ENCODE results near the gene ZBTB17. TPM values are rescaled to one million over a fixed set of nuclear protein-coding genes. Genes with fewer than 3 reads are reported as not detected.

ZBTB17 gene
- total RNA-seq, 1 experiment from 2014 or later: 50.3 TPM

DNA sequence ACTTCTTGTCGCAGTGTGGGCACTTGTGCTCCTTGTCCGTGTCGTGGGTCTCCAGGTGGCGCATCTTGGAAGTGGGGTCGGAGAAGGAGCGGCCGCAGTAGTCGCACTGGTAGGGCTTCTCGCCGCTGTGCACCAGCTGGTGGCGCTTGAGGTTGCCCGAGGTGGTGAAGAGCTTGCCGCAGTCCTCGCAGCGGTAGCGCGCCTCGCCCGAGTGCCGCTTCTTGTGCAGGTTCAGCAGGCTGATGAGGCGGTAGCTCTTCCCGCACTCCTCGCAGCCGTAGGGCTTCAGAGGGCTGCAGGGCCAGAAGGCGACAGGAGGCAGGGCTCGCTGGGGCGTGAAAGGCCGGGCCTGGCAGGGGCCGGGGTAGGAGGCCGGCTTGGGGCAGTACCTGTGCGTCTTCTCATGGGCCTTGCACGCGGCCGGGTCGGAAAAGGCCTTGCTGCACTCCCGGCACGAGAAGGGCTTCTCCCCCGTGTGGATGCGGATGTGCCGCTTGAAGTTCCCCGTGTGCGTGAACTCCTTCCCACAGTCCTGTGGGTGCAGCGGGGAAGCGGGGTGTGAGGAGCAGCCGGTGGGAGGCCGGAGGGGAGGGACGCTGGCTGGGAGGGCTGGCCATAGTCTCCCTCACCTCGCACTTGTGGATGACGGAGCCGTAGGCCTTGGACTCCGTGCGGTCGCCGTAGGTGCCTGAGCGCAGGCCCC, 31.4 kb downstream of the ZBTB17 start:
- H3K4me1 ChIP-seq (ENCODE audit: insufficient read depth, low read length, poor library complexity, severe bottlenecking): peaks cover 10% of the 10 kb centered on the region
- intact Hi-C loops (cut with micrococcal nuclease; ENCODE audit: unreplicated experiment): loop anchor here (5.0 kb wide), 1 partner anchor 142 kb away; no protein-coding TSS in a partner anchor
- H3K27ac ChIP-seq (ENCODE audit: low read depth, low read length, poor library complexity, severe bottlenecking): no peak overlapping the region
- peaks cover 73% of the 10 kb centered on the region for H3K36me3 ChIP-seq (ENCODE audit: insufficient read depth, low read length, poor library complexity, severe bottlenecking)
- CTCF ChIA-PET: interaction anchor here (0.5 kb wide), 1 partner anchor 153 kb away, joined by 4 read pairs; no protein-coding TSS in a partner anchor
- H3K27me3 ChIP-seq (replicated peaks; ENCODE audit: insufficient read depth, low read depth, low read length, poor library complexity): no peaks in the 10 kb centered on the region
- POLR2A ChIA-PET (ENCODE audit: low non-redundant PET): no interaction called here
- TF ChIP-seq, protein P1, sequence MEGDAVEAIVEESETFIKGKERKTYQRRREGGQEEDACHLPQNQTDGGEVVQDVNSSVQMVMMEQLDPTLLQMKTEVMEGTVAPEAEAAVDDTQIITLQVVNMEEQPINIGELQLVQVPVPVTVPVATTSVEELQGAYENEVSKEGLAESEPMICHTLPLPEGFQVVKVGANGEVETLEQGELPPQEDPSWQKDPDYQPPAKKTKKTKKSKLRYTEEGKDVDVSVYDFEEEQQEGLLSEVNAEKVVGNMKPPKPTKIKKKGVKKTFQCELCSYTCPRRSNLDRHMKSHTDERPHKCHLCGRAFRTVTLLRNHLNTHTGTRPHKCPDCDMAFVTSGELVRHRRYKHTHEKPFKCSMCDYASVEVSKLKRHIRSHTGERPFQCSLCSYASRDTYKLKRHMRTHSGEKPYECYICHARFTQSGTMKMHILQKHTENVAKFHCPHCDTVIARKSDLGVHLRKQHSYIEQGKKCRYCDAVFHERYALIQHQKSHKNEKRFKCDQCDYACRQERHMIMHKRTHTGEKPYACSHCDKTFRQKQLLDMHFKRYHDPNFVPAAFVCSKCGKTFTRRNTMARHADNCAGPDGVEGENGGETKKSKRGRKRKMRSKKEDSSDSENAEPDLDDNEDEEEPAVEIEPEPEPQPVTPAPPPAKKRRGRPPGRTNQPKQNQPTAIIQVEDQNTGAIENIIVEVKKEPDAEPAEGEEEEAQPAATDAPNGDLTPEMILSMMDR (conservative IDR thresholded peaks at IDR 0.05; ENCODE audit: low read depth, low read length): no peak
- no peak for TF ChIP-seq EZH2 (IDR thresholded peaks at IDR 0.05; ENCODE audit: borderline replicate concordance, low read depth, low read length, poor library complexity, severe bottlenecking)
- H3K9me3 ChIP-seq (ENCODE audit: low read depth, low read length, poor library complexity, severe bottlenecking): no peaks in the 10 kb centered on the region
- H3K4me3 ChIP-seq (ENCODE audit: low read depth, low read length, poor library complexity, severe bottlenecking): no peak overlapping the region
- no peak for DNase-seq (ENCODE audit: low spot score)
- BruUV-seq (replicated peaks): TSS peak; percentile 25

DNA sequence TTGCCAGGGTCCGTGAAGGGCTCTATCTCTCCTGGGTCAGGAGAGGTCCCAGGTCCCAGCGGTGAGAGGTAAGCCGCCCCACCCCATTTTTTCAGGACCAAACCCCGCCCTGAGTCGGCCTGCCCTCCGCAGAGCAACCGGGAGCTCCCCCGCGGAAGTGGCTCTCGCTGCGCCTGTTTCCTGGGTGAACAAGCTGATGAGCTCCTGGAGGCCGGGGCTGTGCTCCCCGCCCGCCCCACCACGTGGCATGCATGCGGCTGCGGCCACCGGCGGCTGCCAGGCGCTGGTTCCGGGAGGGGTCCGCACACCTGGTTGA, 32.0 kb downstream of the ZBTB17 start:
- CTCF ChIA-PET: no interaction called here
- BruUV-seq (replicated peaks): no TSS peak
- H3K36me3 ChIP-seq (ENCODE audit: insufficient read depth, low read length, poor library complexity, severe bottlenecking): peaks cover 78% of the 10 kb centered on the region
- no peaks in the 10 kb centered on the region for H3K27me3 ChIP-seq (replicated peaks; ENCODE audit: insufficient read depth, low read depth, low read length, poor library complexity)
- no peak overlapping the region for H3K27ac ChIP-seq (ENCODE audit: low read depth, low read length, poor library complexity, severe bottlenecking)
- DNase-seq (ENCODE audit: low spot score): no peak
- no peak overlapping the region for H3K4me3 ChIP-seq (ENCODE audit: low read depth, low read length, poor library complexity, severe bottlenecking)
- intact Hi-C loops (cut with micrococcal nuclease; ENCODE audit: unreplicated experiment): no loop called here
- peaks cover 5% of the 10 kb centered on the region for H3K4me1 ChIP-seq (ENCODE audit: insufficient read depth, low read length, poor library complexity, severe bottlenecking)
- H3K9me3 ChIP-seq (ENCODE audit: low read depth, low read length, poor library complexity, severe bottlenecking): no peaks in the 10 kb centered on the region
- no peak for TF ChIP-seq EZH2 (IDR thresholded peaks at IDR 0.05; ENCODE audit: borderline replicate concordance, low read depth, low read length, poor library complexity, severe bottlenecking)
- TF ChIP-seq, protein P1 (conservative IDR thresholded peaks at IDR 0.05; ENCODE audit: low read depth, low read length): no peak
- POLR2A ChIA-PET (ENCODE audit: low non-redundant PET): no interaction called here

DNA sequence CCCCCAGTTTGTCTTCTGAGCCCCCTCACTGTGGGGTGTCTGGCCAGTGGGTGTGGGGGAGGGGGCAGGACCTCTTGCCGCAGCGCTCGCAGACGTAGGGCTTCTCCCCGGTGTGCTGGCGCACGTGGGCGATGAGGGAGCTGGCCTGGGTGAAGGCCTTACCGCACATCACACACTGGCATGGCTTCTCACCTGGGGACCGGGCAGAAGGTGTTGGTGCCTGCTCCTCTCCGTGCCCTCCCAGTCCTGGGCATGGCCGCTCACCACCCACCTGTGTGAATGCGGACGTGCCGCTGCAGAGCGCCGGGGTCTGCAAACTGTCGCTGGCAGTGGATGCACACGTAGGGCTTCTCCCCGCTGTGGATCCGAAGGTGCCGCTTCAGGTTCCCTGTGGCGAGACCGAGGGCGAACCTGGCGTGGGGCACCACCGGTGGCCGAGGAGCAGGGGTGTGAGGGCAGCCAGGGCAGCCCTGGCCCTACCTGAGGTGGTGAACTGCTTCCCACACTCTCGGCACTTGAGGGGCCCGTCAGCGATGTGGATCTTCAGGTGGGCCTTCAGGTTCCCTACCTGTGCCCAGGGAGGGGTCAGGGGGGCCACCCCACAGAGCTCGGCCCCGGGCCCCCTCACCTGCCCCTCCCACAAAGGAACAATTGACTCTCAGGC, 32.4 kb downstream of the ZBTB17 start:
- H3K36me3 ChIP-seq (ENCODE audit: insufficient read depth, low read length, poor library complexity, severe bottlenecking): peaks cover 82% of the 10 kb centered on the region
- H3K9me3 ChIP-seq (ENCODE audit: low read depth, low read length, poor library complexity, severe bottlenecking): no peaks in the 10 kb centered on the region
- H3K4me3 ChIP-seq (ENCODE audit: low read depth, low read length, poor library complexity, severe bottlenecking): no peak overlapping the region
- no peak for TF ChIP-seq EZH2 (IDR thresholded peaks at IDR 0.05; ENCODE audit: borderline replicate concordance, low read depth, low read length, poor library complexity, severe bottlenecking)
- TF ChIP-seq, protein P1 (conservative IDR thresholded peaks at IDR 0.05; ENCODE audit: low read depth, low read length): no peak
- POLR2A ChIA-PET (ENCODE audit: low non-redundant PET): no interaction called here
- H3K27ac ChIP-seq (ENCODE audit: low read depth, low read length, poor library complexity, severe bottlenecking): no peak overlapping the region
- no peaks in the 10 kb centered on the region for H3K27me3 ChIP-seq (replicated peaks; ENCODE audit: insufficient read depth, low read depth, low read length, poor library complexity)
- CTCF ChIA-PET: no interaction called here
- peaks cover under 1% of the 10 kb centered on the region for H3K4me1 ChIP-seq (ENCODE audit: insufficient read depth, low read length, poor library complexity, severe bottlenecking)
- no peak for DNase-seq (ENCODE audit: low spot score)
- BruUV-seq (replicated peaks): no TSS peak
- intact Hi-C loops (cut with micrococcal nuclease; ENCODE audit: unreplicated experiment): no loop called here

Data from A673 (cell line).